Activated T-helper 1 cell treated with anti-CD3 and anti-CD28 coated beads, Interleukin-2, amount 50 U/mL, for 16 hours (primary cell): Measurements from ENCODE around the gene ZNF467.

ENCODE experiments used
- DNase-seq, 2 donors: peaks; one replicate each; pipeline ENCODE4 v3.0.0-alpha.2; 2020; ENCODE audit warnings: low read depth in 1 of 2, low spot score in 1 of 2

Gene ZNF467

DNA sequence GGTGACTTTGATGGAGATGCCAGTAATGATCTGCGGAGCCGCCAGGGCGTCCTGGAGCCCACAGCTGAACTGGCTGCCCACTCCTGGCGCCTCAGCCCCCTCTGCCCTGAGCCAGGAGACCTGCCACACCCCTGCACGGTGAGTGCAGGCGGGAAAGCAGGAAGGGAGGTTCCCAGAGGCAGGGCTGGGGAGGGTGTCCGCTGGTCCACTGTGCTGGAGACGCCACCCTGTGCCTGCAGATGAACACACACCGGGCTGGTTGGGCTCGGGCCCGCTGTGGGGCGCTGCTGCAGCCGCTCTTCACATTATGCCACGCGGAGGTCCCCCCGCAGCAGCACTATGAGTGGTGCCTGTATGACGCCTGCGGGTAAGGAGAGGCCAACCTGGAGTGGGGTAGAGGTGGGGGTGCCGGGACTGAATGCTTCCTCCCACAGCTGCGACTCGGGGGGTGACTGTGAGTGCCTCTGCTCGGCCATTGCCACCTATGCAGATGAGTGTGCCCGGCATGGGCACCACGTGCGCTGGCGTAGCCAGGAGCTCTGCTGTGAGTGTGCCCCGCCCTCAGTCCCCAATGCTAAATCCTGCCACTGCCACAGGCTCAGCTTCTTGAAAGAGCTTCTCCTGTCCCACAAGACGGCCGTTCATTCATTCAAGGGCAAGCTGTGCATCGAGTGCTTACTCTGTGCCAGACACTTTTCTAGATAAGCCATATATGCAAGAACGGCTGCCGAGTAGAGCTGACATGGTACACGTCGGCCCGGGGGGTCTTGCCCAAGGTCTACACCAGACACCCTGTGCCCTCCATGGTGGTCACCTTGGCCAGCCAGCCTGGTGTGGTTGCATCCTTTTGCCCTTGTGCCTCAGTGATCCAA is 14.3 kb upstream of the ZNF467 start:
- DNase-seq, result no peak

- no peak for DNase-seq
Measured at GRCh38 chr7:149785983-149786382, 12.6 kb upstream of the ZNF467 start.

GRCh38 chr7:149785402-149785801 is 12.0 kb upstream of the ZNF467 start:
- no peak for DNase-seq

GRCh38 chr7:149784251-149784608 is 10.8 kb upstream of the ZNF467 start:
- DNase-seq, result no peak

DNA sequence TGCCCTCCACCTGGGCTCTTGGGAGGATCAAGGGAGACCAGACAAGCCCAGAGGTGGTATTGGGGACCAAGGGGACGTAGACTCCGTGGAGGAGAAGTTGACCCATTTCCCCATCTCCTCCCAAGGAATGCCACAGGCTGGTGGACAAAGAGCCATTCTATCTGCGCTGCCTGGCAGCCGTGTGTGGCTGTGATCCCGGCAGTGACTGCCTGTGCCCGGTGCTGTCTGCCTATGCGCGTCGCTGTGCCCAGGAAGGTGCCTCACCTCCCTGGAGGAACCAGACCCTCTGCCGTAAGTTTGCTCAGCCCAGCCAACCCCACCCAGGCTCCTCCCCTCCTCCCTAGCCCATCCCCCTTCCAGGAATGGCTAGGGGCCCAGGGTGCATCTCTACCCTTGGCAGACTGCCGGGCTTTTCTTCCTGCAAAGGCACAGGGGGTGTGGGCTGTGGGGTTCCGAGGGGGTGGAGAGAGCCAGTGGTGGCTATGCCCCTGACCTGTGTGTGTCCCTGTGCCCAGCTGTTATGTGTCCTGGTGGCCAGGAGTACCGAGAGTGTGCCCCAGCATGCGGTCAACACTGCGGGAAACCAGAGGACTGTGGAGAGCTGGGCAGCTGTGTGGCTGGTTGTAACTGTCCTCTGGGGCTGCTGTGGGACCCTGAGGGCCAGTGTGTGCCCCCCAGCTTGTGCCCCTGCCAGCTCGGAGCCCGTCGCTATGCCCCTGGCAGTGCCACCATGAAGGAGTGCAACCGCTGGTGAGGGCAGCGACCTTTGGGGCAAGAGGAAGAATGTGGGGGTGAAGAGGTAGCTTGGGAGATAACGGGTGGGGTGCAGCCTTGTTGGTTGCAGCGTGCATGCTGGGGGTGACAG is 10.2 kb upstream of the ZNF467 start:
- DNase-seq, result no peak

GRCh38 chr7:149782682-149783345 is 9.4 kb upstream of the ZNF467 start:
- no peak for DNase-seq

- DNase-seq, result no peak
Measured at GRCh38 chr7:149781921-149782320, 8.5 kb upstream of the ZNF467 start.

DNA sequence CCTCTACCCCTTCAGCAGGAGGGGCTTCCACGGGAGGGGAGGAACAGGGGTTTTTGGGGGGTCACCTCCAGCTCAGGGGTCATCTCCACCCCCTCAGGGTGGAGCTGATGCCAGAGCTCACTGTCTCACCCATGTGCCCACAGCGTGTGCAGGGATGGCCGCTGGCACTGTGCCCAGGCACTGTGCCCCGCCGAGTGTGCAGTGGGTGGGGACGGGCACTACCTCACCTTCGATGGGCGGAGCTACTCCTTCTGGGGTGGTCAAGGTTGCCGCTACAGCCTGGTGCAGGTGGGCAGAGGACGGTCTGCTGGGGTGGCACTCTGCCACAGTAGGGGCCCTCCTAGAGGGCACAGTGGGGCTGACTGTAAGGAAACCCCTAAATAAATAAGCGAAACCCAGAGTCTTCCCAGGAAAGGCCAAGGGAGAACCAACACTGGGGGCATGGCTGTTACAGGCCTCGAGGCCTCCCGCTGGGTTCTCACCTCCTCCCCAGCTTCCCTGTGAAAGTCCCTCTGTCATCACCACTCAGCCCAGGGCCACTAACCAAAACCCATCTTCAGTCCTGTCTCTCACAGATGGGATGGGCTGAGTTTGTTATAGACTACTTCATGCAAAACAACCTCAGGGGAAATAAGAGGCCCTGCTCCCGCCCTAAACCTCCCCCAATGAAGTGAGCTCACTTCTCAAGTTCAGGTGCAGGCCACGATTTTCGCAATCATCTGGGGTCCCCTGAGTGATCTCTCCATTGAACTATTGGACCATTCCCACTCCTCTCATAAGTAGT is 7.4 kb upstream of the ZNF467 start:
- no peak for DNase-seq

DNA sequence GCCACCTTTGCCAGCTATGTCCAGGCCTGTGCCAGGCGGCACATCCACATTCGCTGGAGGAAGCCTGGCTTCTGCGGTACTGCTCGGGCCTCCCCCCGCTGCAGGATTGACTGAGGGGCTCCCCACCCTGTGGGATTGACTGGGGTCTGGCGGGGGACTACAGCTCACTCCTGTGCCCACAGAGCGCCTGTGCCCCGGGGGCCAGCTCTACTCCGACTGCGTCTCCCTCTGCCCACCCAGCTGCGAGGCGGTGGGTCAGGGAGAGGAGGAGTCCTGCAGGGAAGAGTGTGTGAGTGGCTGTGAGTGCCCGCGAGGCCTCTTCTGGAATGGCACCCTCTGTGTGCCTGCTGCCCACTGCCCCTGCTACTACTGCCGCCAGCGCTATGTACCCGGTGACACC is 6.7 kb upstream of the ZNF467 start:
- no peak for DNase-seq

GRCh38 chr7:149779502-149779805 is 6.1 kb upstream of the ZNF467 start:
- DNase-seq, result no peak

DNA sequence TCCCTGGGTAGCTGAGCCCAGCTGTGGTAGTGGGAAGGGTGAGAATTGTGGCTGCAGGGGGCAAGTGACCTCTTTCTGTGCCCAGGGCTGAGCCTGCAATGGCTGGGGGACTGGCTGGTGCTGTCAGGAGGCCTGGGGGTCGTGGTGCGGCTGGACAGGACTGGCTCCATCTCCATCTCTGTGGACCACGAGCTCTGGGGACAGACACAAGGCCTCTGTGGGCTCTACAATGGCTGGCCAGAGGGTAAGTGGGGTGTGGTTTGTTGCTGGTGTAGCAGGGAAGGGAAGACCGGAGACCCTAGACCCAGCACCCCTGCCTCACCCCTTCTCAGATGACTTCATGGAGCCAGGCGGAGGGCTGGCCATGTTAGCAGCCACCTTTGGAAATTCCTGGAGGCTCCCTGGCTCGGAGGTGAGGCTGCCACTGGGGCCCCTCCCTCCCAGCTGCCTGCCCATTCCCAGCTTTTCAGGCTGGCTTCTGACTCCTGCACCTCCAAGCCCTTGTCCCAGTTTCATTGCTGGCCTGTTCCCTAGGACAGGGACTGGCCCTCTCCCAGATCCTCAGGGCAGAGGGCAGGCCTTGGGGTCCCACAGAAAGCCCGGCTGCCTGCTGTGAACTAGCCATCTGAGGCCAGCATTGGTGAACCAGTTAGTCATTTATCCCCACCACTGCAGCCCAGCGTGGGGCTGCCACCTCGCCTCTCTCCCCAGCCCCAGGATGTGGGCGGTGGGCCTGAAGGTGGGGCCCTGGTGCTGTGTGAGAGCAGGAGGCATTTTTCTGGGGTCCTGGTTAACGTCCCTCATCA is 5.5 kb upstream of the ZNF467 start:
- DNase-seq, result no peak

- DNase-seq, result no peak
Measured at GRCh38 chr7:149778327-149778637, 4.9 kb upstream of the ZNF467 start.

DNA sequence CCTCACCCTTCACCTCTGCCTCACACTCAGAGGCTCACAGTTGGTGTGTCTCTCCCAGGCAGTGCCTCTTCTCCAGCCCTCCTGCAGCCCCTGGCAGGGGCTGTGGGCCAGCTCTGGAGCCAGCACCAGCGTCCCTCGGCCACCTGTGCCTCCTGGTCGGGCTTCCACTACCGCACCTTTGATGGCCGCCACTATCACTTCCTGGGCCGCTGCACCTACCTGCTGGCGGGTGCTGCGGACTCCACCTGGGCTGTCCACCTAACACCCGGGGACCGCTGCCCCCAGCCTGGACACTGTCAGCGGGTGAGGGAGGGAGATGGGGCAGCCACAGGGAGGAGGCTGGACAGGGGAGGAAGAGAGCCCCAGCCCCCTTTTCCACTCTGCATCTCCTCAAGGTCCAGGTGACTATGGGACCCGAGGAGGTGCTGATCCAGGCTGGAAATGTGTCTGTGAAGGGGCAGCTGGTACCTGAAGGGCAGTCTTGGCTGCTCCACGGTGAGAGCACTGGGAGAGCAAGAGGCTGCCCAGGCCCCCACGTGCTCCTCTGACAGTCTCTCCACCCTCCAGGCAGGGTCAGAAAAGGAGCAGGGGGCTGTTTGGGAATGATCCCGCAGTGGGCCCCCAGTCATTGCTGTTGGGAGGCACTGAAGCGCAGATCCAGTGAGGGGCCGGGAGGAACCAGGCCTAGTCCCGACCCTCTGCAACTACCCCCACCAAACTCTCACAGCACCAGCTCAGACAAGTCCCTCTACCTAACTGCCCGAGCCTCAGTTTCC is 4.4 kb upstream of the ZNF467 start:
- DNase-seq, result no peak

DNA sequence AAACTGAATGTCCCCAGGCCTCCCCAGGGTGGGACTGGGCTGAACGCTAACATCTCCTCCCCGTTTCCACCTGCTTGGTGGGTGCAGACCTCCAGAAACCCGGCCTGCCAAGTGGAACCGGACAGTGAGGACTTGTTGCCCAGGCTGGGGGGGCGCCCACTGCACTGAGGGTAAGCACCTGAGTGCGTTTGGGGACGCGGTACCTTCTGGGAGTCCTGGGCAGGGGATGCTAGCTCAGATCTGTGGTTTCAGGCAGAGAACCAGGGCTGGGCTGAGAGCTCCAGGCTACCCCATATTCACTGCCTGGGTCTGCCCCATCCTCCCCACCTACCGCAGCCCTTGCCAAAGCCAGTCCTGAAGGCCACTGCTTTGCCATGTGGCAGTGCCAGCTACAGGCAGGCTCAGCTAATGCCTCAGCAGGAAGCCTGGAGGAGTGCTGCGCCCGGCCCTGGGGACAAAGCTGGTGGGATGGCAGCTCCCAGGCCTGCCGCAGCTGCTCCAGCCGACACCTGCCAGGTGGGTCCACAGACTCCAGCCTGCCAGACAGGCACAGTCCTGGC is 3.5 kb upstream of the ZNF467 start:
- no peak for DNase-seq

DNA sequence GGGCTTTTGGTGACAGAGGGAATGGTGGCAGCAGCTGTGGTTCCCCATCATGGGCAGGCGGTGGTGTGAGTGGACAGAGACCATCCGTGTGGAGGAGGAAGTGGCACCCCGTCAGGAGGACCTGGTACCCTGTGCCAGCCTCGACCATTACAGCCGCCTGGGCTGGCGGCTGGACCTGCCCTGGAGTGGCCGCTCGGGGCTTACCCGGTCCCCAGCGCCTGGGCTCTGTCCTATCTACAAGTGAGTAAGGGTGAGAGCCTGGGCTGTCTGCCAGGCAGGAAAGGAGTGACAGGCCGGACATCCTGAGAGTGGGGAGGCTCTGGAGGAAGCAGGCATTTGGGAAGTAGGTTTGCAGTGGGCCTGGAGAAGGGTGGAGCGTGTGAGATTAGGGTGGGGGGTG is 2.9 kb upstream of the ZNF467 start:
- DNase-seq, result no peak

DNA sequence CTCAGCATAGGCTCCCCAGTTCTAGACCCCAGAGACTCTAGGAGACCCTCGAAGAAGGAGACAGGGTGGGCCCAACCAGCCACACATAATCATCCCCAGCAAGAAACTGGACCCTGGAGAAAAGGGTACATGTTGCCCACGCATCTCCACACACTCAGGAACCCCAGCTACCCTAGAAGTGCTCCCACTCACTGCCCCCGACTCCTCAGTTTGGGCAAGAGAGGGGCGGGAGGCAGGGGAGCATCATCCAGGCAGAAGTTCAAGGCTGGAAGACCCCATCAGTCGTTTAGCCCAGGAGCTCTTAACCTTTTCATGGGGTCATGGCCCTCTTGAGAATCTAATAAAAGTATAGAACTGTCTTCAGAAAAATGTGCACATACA is 1.8 kb upstream of the ZNF467 start:
- no peak for DNase-seq

DNA sequence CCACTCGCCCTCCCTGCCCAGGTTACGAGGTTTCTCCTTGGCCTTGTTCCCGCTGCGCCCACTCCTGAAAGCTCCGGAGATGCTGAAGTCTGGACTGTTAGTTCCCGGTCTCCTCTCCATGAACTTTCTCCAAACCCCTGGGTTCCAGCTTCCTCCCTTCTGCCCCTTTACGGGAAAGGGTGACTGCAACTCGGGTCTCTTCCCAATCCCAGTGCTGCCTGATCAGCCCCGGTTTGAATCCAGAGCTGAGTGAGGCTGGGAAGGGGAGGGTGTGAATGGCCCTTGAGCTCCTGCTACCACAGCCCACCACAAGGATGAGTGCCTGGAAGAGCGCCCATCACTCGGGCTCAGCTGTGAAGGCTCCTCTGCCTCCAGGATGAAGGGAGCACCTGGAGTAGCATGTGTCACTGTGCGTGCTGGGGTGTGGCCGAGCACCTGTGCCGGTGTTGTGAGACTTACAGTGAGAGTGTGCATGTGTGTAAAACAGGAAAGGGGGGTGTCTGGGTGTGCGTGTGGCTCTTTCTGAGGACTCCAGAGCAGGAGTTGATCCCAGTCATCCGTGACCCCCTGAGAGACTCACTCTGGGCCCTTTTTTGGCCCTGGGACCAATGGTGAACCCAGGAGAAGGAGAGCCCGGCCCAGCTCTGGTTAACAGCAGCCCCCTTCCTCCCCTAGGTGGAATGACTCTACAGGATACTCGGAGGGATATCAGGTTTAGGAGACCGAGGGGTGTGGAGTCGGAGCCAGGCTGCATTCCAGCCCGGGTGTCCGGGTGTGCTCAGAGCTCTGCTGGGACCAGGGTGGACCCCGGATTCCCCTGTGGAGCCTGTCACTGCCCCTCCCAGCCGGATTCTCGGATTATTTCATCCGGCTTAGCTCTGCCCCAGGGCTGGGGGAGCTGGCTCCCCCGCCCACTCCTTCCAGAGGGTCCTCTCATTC is 1.1 kb upstream of the ZNF467 start:
- DNase-seq, result no peak

- DNase-seq, result no peak
Measured at GRCh38 chr7:149772956-149773434, 393 bp downstream of the ZNF467 start.
